C4-2B (cell line): ENCODE data around the gene FMNL3.

ENCODE experiments used
- CTCF ChIP-seq: fragments of 450-650 bp; conservative IDR thresholded peaks from 2 replicates; pipeline ENCODE4 v1.5.1; 2017; ENCODE audit warnings: mild to moderate bottlenecking
- ZFX ChIP-seq: fragments of 450-650 bp; IDR thresholded peaks from 2 replicates; pipeline ENCODE4 v1.6.1; 2017

- TF ChIP-seq CTCF, result no peak
- no peak for TF ChIP-seq ZFX
These were observed 85.3 kb downstream of the FMNL3 start for GRCh38 chr12:49621651-49622500.
